ENCODE data around the gene SETD1A.
A peak's percentile ranks its signal among the peaks of the same experiment; 100 is the strongest.

SETD1A gene

GRCh38 chr16:30956601-30957455 lies 726 bp upstream of the SETD1A start:
- Histone ChIP-seq H3K9me3 (ENCODE audit: control insufficient read depth, insufficient read depth, low read length) (no peaks in the 10 kb centered on the region), H3K9ac (ENCODE audit: low read depth, low read length) (peak overlapping the region; percentile 100), H3K36me3 (ENCODE audit: control insufficient read depth, insufficient read depth, low read length) (peaks cover 32% of the 10 kb centered on the region), H3K27ac (ENCODE audit: low read depth, low read length) (peak overlapping the region; percentile 99), H3K27me3 (ENCODE audit: control insufficient read depth, insufficient read depth, low read length) (no peaks in the 10 kb centered on the region), H3K4me3 (ENCODE audit: low read depth, low read length) (peak overlapping the region; percentile 92), H3K4me1 (ENCODE audit: control insufficient read depth, insufficient read depth, low read length) (no peaks in the 10 kb centered on the region)

- Histone ChIP-seq H3K4me1 (ENCODE audit: control insufficient read depth, insufficient read depth, low read length) (no peaks in the 10 kb centered on the region), H3K36me3 (ENCODE audit: control insufficient read depth, insufficient read depth, low read length) (peaks cover 46% of the 10 kb centered on the region), H3K27ac (ENCODE audit: low read depth, low read length) (peak overlapping the region; percentile 99), H3K4me3 (ENCODE audit: low read depth, low read length) (peak overlapping the region; percentile 92), H3K9me3 (ENCODE audit: control insufficient read depth, insufficient read depth, low read length) (no peaks in the 10 kb centered on the region), H3K27me3 (ENCODE audit: control insufficient read depth, insufficient read depth, low read length) (no peaks in the 10 kb centered on the region), H3K9ac (ENCODE audit: low read depth, low read length) (peak overlapping the region; percentile 100; the same call in 1 of the 2 replicates)
Observed at GRCh38 chr16:30958175-30959079, 873 bp downstream of the SETD1A start.

- H3K9me3 ChIP-seq (ENCODE audit: control insufficient read depth, insufficient read depth, low read length) = no peaks in the 10 kb centered on the region
- H3K27ac ChIP-seq (ENCODE audit: low read depth, low read length) = no peak overlapping the region
- H3K9ac ChIP-seq (ENCODE audit: low read depth, low read length) = no peak overlapping the region
- H3K4me1 ChIP-seq (ENCODE audit: control insufficient read depth, insufficient read depth, low read length) = no peaks in the 10 kb centered on the region
- peaks cover 74% of the 10 kb centered on the region for H3K36me3 ChIP-seq (ENCODE audit: control insufficient read depth, insufficient read depth, low read length)
- H3K27me3 ChIP-seq (ENCODE audit: control insufficient read depth, insufficient read depth, low read length) = no peaks in the 10 kb centered on the region
- no peak overlapping the region for H3K4me3 ChIP-seq (ENCODE audit: low read depth, low read length)
Observed at GRCh38 chr16:30961384-30961783, 3.8 kb downstream of the SETD1A start.

GRCh38 chr16:30963925-30964511 lies 6.5 kb downstream of the SETD1A start:
- Histone ChIP-seq H3K9me3 (ENCODE audit: control insufficient read depth, insufficient read depth, low read length) (no peaks in the 10 kb centered on the region), H3K27me3 (ENCODE audit: control insufficient read depth, insufficient read depth, low read length) (no peaks in the 10 kb centered on the region), H3K4me1 (ENCODE audit: control insufficient read depth, insufficient read depth, low read length) (no peaks in the 10 kb centered on the region), H3K4me3 (ENCODE audit: low read depth, low read length) (no peak overlapping the region), H3K9ac (ENCODE audit: low read depth, low read length) (no peak overlapping the region), H3K27ac (ENCODE audit: low read depth, low read length) (no peak overlapping the region), H3K36me3 (ENCODE audit: control insufficient read depth, insufficient read depth, low read length) (peaks cover 90% of the 10 kb centered on the region)

GRCh38 chr16:30964574-30965226 lies 7.1 kb downstream of the SETD1A start:
- no peak overlapping the region for H3K27ac ChIP-seq (ENCODE audit: low read depth, low read length)
- H3K36me3 ChIP-seq (ENCODE audit: control insufficient read depth, insufficient read depth, low read length) = peaks cover 90% of the 10 kb centered on the region
- H3K4me1 ChIP-seq (ENCODE audit: control insufficient read depth, insufficient read depth, low read length) = no peaks in the 10 kb centered on the region
- no peak overlapping the region for H3K9ac ChIP-seq (ENCODE audit: low read depth, low read length)
- H3K27me3 ChIP-seq (ENCODE audit: control insufficient read depth, insufficient read depth, low read length) = no peaks in the 10 kb centered on the region
- no peak overlapping the region for H3K4me3 ChIP-seq (ENCODE audit: low read depth, low read length)
- no peaks in the 10 kb centered on the region for H3K9me3 ChIP-seq (ENCODE audit: control insufficient read depth, insufficient read depth, low read length)

- H3K36me3 ChIP-seq (ENCODE audit: control insufficient read depth, insufficient read depth, low read length) = peaks cover 86% of the 10 kb centered on the region
- H3K4me1 ChIP-seq (ENCODE audit: control insufficient read depth, insufficient read depth, low read length) = no peaks in the 10 kb centered on the region
- no peak overlapping the region for H3K4me3 ChIP-seq (ENCODE audit: low read depth, low read length)
- no peaks in the 10 kb centered on the region for H3K27me3 ChIP-seq (ENCODE audit: control insufficient read depth, insufficient read depth, low read length)
- H3K27ac ChIP-seq (ENCODE audit: low read depth, low read length) = no peak overlapping the region
- no peaks in the 10 kb centered on the region for H3K9me3 ChIP-seq (ENCODE audit: control insufficient read depth, insufficient read depth, low read length)
- no peak overlapping the region for H3K9ac ChIP-seq (ENCODE audit: low read depth, low read length)
Observed at GRCh38 chr16:30965436-30965835, 7.9 kb downstream of the SETD1A start.

GRCh38 chr16:30966033-30966619 lies 8.6 kb downstream of the SETD1A start:
- H3K4me1 ChIP-seq (ENCODE audit: control insufficient read depth, insufficient read depth, low read length) = no peaks in the 10 kb centered on the region
- no peak overlapping the region for H3K4me3 ChIP-seq (ENCODE audit: low read depth, low read length)
- no peaks in the 10 kb centered on the region for H3K9me3 ChIP-seq (ENCODE audit: control insufficient read depth, insufficient read depth, low read length)
- H3K9ac ChIP-seq (ENCODE audit: low read depth, low read length) = no peak overlapping the region
- peaks cover 86% of the 10 kb centered on the region for H3K36me3 ChIP-seq (ENCODE audit: control insufficient read depth, insufficient read depth, low read length)
- H3K27me3 ChIP-seq (ENCODE audit: control insufficient read depth, insufficient read depth, low read length) = no peaks in the 10 kb centered on the region
- no peak overlapping the region for H3K27ac ChIP-seq (ENCODE audit: low read depth, low read length)

GRCh38 chr16:30967795-30968194 lies 10.2 kb downstream of the SETD1A start:
- Histone ChIP-seq H3K27ac (ENCODE audit: low read depth, low read length) (no peak overlapping the region), H3K4me1 (ENCODE audit: control insufficient read depth, insufficient read depth, low read length) (no peaks in the 10 kb centered on the region), H3K4me3 (ENCODE audit: low read depth, low read length) (no peak overlapping the region), H3K36me3 (ENCODE audit: control insufficient read depth, insufficient read depth, low read length) (peaks cover 86% of the 10 kb centered on the region), H3K9me3 (ENCODE audit: control insufficient read depth, insufficient read depth, low read length) (no peaks in the 10 kb centered on the region), H3K27me3 (ENCODE audit: control insufficient read depth, insufficient read depth, low read length) (no peaks in the 10 kb centered on the region), H3K9ac (ENCODE audit: low read depth, low read length) (no peak overlapping the region)

GRCh38 chr16:30969246-30969842 lies 11.8 kb downstream of the SETD1A start:
- Histone ChIP-seq H3K27ac (ENCODE audit: low read depth, low read length) (no peak overlapping the region), H3K27me3 (ENCODE audit: control insufficient read depth, insufficient read depth, low read length) (no peaks in the 10 kb centered on the region), H3K9me3 (ENCODE audit: control insufficient read depth, insufficient read depth, low read length) (no peaks in the 10 kb centered on the region), H3K4me3 (ENCODE audit: low read depth, low read length) (no peak overlapping the region), H3K4me1 (ENCODE audit: control insufficient read depth, insufficient read depth, low read length) (no peaks in the 10 kb centered on the region), H3K9ac (ENCODE audit: low read depth, low read length) (no peak overlapping the region), H3K36me3 (ENCODE audit: control insufficient read depth, insufficient read depth, low read length) (peaks cover 87% of the 10 kb centered on the region)

GRCh38 chr16:30971298-30971697 lies 13.7 kb downstream of the SETD1A start:
- Histone ChIP-seq H3K4me1 (ENCODE audit: control insufficient read depth, insufficient read depth, low read length) (no peaks in the 10 kb centered on the region), H3K9me3 (ENCODE audit: control insufficient read depth, insufficient read depth, low read length) (no peaks in the 10 kb centered on the region), H3K27me3 (ENCODE audit: control insufficient read depth, insufficient read depth, low read length) (no peaks in the 10 kb centered on the region), H3K4me3 (ENCODE audit: low read depth, low read length) (no peak overlapping the region), H3K27ac (ENCODE audit: low read depth, low read length) (no peak overlapping the region), H3K36me3 (ENCODE audit: control insufficient read depth, insufficient read depth, low read length) (peaks cover 84% of the 10 kb centered on the region), H3K9ac (ENCODE audit: low read depth, low read length) (no peak overlapping the region)
